WTC11 (cell line): ENCODE results near the gene OTOP1.
"Not testable (repeated sequence)": the region's sequence is repeated elsewhere in the genome, so short reads cannot be mapped to it uniquely, and the experiment has no call there.

ENCODE experiments used
- AFF4 ChIP-seq: sonication (generic); formaldehyde crosslinking; IDR thresholded peaks from 2 replicates; pipeline ENCODE4 v1.8.1; 2023; ENCODE audit warnings: mild to moderate bottlenecking, missing genetic modification reagents, borderline replicate concordance
- CTCF ChIP-seq: fragments of 200-600 bp; IDR thresholded peaks from 2 replicates; pipeline ENCODE4 v1.8.0; 2022; ENCODE audit warnings: antibody characterized with exemption
- E2F4 ChIP-seq: sonication (generic); formaldehyde crosslinking; IDR thresholded peaks from 2 replicates; pipeline ENCODE4 v1.8.1; 2022; ENCODE audit warnings: low read depth, mild to moderate bottlenecking, moderate library complexity, missing genetic modification reagents, borderline replicate concordance
- E2F5 ChIP-seq: sonication (generic); formaldehyde crosslinking; IDR thresholded peaks from 2 replicates; pipeline ENCODE4 v1.8.1; 2022; ENCODE audit warnings: mild to moderate bottlenecking, moderate library complexity, missing genetic modification reagents
- GABPB1 ChIP-seq: sonication (generic); formaldehyde crosslinking; IDR thresholded peaks from 2 replicates; pipeline ENCODE4 v1.8.1; 2023; ENCODE audit warnings: mild to moderate bottlenecking, missing genetic modification reagents
- HMGA2 ChIP-seq: fragments of 250-450 bp; sonication (Bioruptor Pico); IDR thresholded peaks from 2 replicates; pipeline ENCODE4 v1.4.0; 2021; ENCODE audit warnings: mild to moderate bottlenecking, moderate library complexity
- IRF2 ChIP-seq: sonication (generic); formaldehyde crosslinking; IDR thresholded peaks from 2 replicates; pipeline ENCODE4 v1.8.0; 2022; ENCODE audit warnings: low read depth, missing genetic modification reagents, borderline replicate concordance
- JUN ChIP-seq: sonication (generic); formaldehyde crosslinking; IDR thresholded peaks from 2 replicates; pipeline ENCODE4 v1.8.0; 2023; ENCODE audit warnings: mild to moderate bottlenecking, missing genetic modification reagents
- RORB ChIP-seq: fragments of 250-450 bp; sonication (Bioruptor Pico); IDR thresholded peaks from 2 replicates; pipeline ENCODE4 v1.9.0; 2021; ENCODE audit warnings: mild to moderate bottlenecking
- SP1 ChIP-seq: sonication (generic); formaldehyde crosslinking; conservative IDR thresholded peaks from 2 replicates; pipeline ENCODE4 v1.8.1; 2022; ENCODE audit warnings: missing genetic modification reagents
- TCF7 ChIP-seq: sonication (generic); formaldehyde crosslinking; IDR thresholded peaks from 2 replicates; pipeline ENCODE4 v1.8.0; 2022; ENCODE audit warnings: mild to moderate bottlenecking, low read depth, missing genetic modification reagents, moderate library complexity
- TEAD1 ChIP-seq: sonication (generic); formaldehyde crosslinking; IDR thresholded peaks from 2 replicates; pipeline ENCODE4 v1.8.0; 2022; ENCODE audit warnings: mild to moderate bottlenecking, missing genetic modification reagents
- ZNF232 ChIP-seq: sonication (generic); formaldehyde crosslinking; IDR thresholded peaks from 2 replicates; pipeline ENCODE4 v1.8.0; 2022; ENCODE audit warnings: mild to moderate bottlenecking, missing genetic modification reagents

GRCh38 chr4:4249342-4249741, 22.6 kb upstream of the OTOP1 start:
- not testable (repeated sequence) for TF ChIP-seq E2F4 (CRISPR knock-in tag); CTCF; HMGA2 (CRISPR knock-in tag); IRF2 (CRISPR knock-in tag); E2F5 (CRISPR knock-in tag); ZNF232 (CRISPR knock-in tag); TCF7 (CRISPR knock-in tag); JUN (CRISPR knock-in tag); RORB (CRISPR knock-in tag); TEAD1 (CRISPR knock-in tag); SP1 (CRISPR knock-in tag); GABPB1 (CRISPR knock-in tag); AFF4 (CRISPR knock-in tag)
